GM18502 (cell line): ENCODE measurements around the gene ARFGAP1.

Source experiments
- ATAC-seq: cut with Tn5 transposase; IDR thresholded peaks from one replicate; pipeline ENCODE4 v1.9.1; 2021; ENCODE audit warnings: mild to moderate bottlenecking; ENCODE audit not compliant: unreplicated experiment, poor library complexity

ARFGAP1 gene

GRCh38 chr20:63289311-63290135, 16.9 kb downstream of the ARFGAP1 start:
- no peak for ATAC-seq

- ATAC-seq = no peak
These were observed 17.6 kb downstream of the ARFGAP1 start for GRCh38 chr20:63290136-63290676.

DNA sequence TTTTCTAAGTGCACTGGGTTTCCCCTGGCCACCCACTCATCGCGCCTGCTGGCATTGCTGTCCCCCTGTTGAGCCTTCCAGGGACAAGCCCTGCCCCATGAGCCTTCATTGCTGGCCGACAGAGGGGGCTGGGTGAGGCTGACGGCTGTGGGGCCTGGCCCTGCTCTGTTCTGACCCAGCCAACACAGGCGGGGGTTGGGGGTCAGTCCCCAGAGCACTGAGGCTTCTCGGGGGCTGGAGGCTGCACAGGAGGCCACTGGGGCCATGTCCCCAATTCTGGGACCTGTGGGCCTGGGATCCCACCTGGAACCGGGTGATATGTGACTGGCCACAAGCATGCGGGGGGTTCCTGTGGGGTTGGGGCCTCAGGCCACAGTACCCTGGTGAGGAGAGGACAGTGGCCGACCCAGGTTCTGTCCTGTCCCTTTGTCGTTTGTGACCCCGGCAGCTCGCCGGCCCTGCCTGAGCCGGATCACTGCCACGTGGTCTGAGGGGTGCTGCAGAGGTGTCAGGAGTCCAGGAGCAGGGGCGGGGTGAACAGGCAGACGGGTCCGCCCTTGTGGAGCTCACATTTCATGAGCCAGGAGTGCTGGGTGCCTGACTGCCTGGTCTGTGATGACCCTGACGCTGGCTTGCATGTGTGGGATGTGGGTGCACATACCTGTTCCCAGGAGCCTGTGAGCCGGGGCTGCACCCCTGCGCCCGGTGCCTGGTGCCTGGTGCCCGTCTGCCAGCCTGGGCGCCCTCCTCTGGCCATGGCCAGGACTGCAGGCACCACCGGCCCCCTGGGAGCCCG, 18.3 kb downstream of the ARFGAP1 start:
- ATAC-seq = no peak

DNA sequence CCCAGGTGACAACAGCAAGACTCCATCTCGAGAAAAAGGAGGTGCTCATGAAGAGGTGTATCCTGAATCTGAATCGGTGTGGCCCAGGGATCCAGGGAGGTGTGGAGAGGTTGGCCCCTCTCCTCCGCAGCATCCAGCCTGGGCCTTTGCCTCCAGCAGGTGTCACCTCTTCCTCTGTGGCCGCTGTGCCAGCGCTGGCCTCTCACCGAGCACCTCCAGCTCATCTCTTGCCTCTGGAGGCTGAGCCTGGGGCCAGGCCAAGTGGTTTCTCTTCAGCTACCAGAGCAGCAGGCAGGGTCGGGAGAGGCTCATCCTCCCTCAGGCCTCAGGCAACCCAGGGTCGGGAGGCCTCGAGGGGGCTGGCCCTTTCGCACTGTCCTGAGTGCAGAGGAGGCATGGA, 19.2 kb downstream of the ARFGAP1 start:
- no peak for ATAC-seq

GRCh38 chr20:63292292-63292701, 19.7 kb downstream of the ARFGAP1 start:
- ATAC-seq = no peak

GRCh38 chr20:63292904-63293303, 20.3 kb downstream of the ARFGAP1 start, which contains the start of gene COL20A1:
Gene COL20A1 (plus strand): TSS chr20:63293186. CDS start chr20:63295108, 1,922 bp downstream.
- ATAC-seq = no peak

DNA sequence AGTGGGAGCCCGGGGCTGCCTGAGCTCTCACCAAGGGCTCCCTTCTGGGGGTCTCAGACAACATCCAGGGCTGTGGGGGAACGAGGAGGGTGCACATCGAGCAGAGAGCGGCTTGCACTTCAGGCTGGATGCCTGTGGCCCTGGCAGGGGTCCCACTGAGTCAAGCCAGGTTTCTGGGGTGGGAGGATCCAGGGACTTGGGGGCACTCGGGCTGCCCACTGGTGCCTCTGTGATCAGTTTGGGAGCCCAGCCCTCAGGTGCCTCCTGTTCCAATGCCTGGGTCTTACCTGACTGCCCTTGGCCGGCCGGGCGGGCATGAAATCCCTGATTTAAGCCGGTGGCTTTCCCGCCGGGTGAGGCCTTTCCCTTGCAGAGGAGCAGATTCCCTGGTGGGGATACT, 20.8 kb downstream of the ARFGAP1 start:
- ATAC-seq = no peak

- no peak for ATAC-seq
These were observed 21.4 kb downstream of the ARFGAP1 start for GRCh38 chr20:63293871-63294535.

- ATAC-seq = no peak
These were observed 21.9 kb downstream of the ARFGAP1 start for GRCh38 chr20:63294536-63294900.

GRCh38 chr20:63295018-63295417, 22.4 kb downstream of the ARFGAP1 start:
- no peak for ATAC-seq

DNA sequence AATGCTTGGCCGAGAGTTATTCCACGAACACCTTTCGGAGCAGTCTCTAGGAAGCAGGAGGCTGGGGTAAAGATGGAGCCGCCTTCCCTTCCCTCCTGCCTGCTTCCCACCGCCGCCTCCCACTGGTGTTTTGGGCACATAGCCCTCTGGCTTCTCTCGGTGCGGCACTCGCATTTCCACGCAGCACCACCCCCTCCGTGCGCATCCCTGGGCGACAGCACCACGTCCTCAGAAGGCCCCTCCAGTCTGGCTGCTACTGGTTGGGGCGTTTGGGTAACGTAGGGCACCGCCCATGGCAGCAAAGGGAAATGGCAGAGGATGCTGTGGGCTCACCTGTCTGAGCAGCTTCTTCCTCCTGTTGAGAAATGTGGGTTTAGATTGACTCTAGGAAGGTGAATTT, 22.8 kb downstream of the ARFGAP1 start:
- ATAC-seq = no peak

GRCh38 chr20:63295846-63296245, 23.2 kb downstream of the ARFGAP1 start:
- no peak for ATAC-seq

- ATAC-seq = no peak
These were observed 24.1 kb downstream of the ARFGAP1 start for GRCh38 chr20:63296531-63297299.

DNA sequence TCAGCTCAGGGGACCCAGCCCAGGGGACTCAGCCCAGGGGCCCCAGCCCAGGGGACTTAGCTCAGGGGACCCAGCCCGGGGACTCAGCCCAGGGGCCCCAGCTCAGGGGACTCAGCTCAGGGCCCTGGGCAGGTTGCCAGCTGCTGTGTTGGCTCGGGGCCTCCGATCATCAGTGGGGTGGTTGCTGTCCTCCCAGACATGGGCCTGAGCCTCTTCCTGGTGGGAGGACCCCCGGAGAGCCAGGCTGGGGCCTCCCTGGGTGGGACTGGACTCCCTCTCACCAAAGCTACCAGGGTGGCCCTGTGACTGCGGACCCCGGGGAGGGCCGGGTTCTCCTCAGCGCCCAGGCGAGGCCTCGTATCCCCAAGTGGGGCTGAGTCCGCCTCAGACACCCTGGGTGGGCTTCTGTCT, 24.8 kb downstream of the ARFGAP1 start:
- no peak for ATAC-seq

DNA sequence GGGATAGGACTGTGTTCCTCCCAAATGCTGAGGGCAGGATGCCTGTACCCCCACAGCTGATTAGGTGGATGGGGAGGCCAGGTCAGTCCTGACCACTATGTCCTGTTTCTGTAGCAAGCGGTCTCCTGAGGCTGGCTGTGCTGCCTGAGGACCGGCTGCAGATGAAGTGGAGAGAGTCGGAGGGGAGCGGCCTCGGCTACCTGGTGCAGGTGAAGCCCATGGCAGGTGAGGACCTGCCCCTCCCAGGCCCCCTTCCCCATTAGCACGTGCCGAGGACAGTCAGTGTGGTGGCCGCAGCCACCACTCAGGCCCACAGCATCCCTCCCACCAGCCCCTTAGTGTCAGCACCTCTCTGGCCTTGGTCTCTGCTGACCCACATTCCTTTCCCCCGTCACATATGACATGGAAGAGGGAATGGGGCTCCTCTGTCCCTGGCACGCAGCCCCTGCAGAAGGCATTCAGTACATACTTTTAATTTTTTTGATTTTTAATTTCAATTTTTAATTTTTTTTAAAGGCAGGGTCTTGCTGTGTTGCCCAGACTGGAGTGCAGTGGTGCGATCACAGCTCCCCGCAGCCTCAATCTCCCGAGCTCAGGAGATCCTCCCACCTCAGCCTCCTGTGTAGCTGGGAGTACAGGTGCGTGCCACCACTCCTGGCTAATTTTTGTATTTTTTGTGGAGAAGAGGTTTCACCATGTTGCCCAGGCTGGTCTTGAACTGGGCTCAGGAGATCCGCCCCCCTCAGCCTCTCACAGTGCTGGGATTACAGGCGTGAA, 25.4 kb downstream of the ARFGAP1 start:
- ATAC-seq = no peak

DNA sequence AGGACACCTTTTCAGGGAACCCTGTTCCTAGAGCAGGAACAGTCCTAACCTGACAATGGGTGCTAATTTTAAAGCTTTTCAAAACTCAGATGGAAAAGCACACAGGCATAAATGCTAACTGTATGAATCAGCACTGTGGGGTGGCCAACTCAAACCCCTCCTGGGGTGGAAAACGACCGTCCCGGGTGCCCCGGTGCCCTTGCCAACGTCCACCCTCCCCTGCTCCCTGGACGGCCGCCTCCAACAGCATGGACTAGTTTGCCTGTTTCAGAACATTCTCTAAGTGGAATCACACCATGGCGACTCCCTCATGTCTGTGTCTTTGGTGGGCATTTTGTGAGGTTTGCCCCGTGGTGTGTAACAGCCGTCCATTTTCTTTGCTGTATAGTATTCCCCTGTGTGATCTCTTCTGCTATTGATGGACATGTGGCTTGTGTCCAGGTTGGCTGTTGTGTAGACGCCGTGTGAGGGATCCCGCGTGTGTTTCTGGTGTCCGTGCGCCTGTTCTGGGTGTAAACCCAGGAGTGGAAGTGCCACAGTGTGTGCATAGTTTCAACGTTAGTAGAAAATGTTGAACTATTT, 26.2 kb downstream of the ARFGAP1 start:
- ATAC-seq = no peak

DNA sequence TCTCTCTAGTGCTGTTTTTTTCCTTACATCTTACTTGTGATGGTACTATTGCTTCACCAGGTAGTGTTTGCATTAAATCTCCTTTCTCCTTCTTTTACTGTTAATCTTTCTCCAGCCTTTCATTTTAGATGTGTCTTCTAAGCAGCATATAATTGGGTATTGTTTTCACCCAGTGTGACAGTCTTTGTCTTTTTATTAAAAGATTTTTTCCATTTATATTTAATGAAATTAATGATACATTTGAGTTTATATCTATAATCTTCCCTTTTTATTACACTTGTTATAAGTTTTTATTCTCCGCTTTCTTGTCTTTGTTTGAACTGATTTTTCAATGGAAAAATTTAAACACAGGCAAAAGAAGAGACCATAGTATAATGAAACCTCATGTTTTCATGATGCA, 29.1 kb downstream of the ARFGAP1 start:
- ATAC-seq = no peak

DNA sequence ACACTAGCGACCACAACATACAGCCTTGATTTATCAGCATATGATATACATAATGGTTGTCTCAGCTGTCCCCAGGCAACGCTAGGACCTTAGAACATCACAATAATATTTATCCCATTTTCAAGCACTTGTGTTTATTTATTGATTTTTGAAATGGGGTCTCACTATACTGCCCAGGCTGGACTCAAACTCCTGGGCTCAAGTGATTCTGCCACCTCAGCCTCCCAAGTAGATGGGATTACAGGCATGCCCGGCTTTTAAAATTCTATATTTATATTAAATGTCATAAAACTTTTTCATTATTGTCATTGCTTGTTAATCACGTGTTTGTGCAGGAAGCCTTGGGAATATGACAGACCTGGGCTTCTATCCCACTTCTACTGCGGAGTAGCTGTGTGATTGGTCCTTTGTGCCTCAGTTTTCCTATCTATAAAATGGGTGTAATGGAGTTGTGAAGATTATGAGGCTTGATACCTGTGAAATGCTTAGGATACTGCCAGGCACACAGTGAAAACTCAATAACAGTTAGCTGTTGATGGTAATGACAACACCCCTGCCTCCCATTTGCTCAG, 30.6 kb downstream of the ARFGAP1 start:
- ATAC-seq = no peak

- ATAC-seq = no peak
These were observed 32.8 kb downstream of the ARFGAP1 start for GRCh38 chr20:63305393-63305792.
